ENCODE results near the gene POM121L2. TPM values are rescaled to one million over a fixed set of nuclear protein-coding genes. Genes with fewer than 3 reads are reported as not detected.
A peak's percentile ranks its signal among the peaks of the same experiment; 100 is the strongest.

Gene POM121L2
- total and polyA plus RNA-seq, 9 of the 15 experiments (the other 6 are each of a cell fraction or from before 2014, with no cell fraction given): 0.23 to 0.45 TPM; not detected in 7

- TF ChIP-seq ZNF740 (CRISPR knock-in tag; IDR thresholded peaks at IDR 0.05): peak; percentile 95
- TF ChIP-seq ZNF740 (tag; IDR thresholded peaks at IDR 0.05): peak in 1 of 2 experiments; percentile 98; a peak in 2 of 4 replicates
- no peak for TF ChIP-seq ZBED1 (IDR thresholded peaks at IDR 0.05)
- no peak for TF ChIP-seq ZNF239 (CRISPR knock-in tag; IDR thresholded peaks at IDR 0.05)
- 0 out of 2 replicates have a peak, but pooled peaks have one; percentile 20 for TF ChIP-seq PHF21A (IDR thresholded peaks at IDR 0.05; ENCODE audit: borderline replicate concordance, low read depth)
- TF ChIP-seq MLX (CRISPR knock-in tag; conservative IDR thresholded peaks at IDR 0.05): no peak
- TF ChIP-seq ZNF124 (CRISPR knock-in tag; IDR thresholded peaks at IDR 0.05): no peak
- TF ChIP-seq POLR2G (IDR thresholded peaks at IDR 0.05; ENCODE audit: low read depth, low read length): no peak
- TF ChIP-seq BCOR (IDR thresholded peaks at IDR 0.05): peak; percentile 93
- TF ChIP-seq BRF2 (IDR thresholded peaks at IDR 0.05; ENCODE audit: borderline replicate concordance, insufficient read depth, insufficient read length): no peak
- TF ChIP-seq MBD1 (CRISPR knock-in tag; IDR thresholded peaks at IDR 0.05): no peak
- TF ChIP-seq U2AF2 (optimal IDR thresholded peaks at IDR 0.05; ENCODE audit: low read depth, low read length): no peak
- peak; percentile 79 to 89 for TF ChIP-seq MAZ (CRISPR knock-in tag; conservative IDR thresholded peaks at IDR 0.05 in 1 of 2, IDR thresholded peaks at IDR 0.05 in 1 of 2)
- no peak for TF ChIP-seq PTBP1 (IDR thresholded peaks at IDR 0.05; ENCODE audit: low read depth, low read length)
- TF ChIP-seq ZBTB11 (CRISPR knock-in tag; IDR thresholded peaks at IDR 0.05): no peak
- TF ChIP-seq GATAD2B (IDR thresholded peaks at IDR 0.05; ENCODE audit: borderline replicate concordance): peak; percentile 48; the same call in 1 of the 2 replicates
- peak; percentile 54; the same call in 1 of the 2 replicates for TF ChIP-seq TEAD4 (IDR thresholded peaks at IDR 0.05; ENCODE audit: low read length)
- TF ChIP-seq TEAD4 (CRISPR knock-in tag; IDR thresholded peaks at IDR 0.05; ENCODE audit: borderline replicate concordance): no peak
Observed at GRCh38 chr6:27275025-27275956, 36.8 kb downstream of the POM121L2 start (continued).
